Small intestine (tissue), 7 donors: ENCODE results near the gene C12orf43. TPM values are rescaled to one million over a fixed set of nuclear protein-coding genes. Genes with fewer than 3 reads are reported as not detected.

Experiments used
- DNase-seq, 2 donors: peaks; one replicate each; pipeline versions ENCODE4 v3.0.0 to v3.0.0-alpha.2; 2013
- FAIRE-seq: peaks from 2 replicates; lab custom pipeline; 2012; peaks lifted over from hg19 to GRCh38; lab: Jason Lieb, UNC
- H3K27ac ChIP-seq, 3 donors: one replicate each; pipeline ENCODE4 v1.5.1; 2013; ENCODE audit warnings: low read length in 2 of 3, mild to moderate bottlenecking in 2 of 3, control low read depth in 1 of 3, inconsistent platforms in 1 of 3, low read depth in 1 of 3, moderate library complexity in 1 of 3
- H3K27me3 ChIP-seq, 3 donors: one replicate each; pipeline ENCODE4 v1.6.1; 2013; ENCODE audit warnings: low read length in 3 of 3, inconsistent platforms in 1 of 3; ENCODE audit not compliant: control insufficient read depth in 3 of 3, insufficient read depth in 3 of 3
- H3K36me3 ChIP-seq, 3 donors: one replicate each; pipeline ENCODE4 v1.6.1; 2013; ENCODE audit warnings: low read length in 3 of 3, inconsistent platforms in 1 of 3, low read depth in 1 of 3, mild to moderate bottlenecking in 1 of 3, moderate library complexity in 1 of 3; ENCODE audit not compliant: control insufficient read depth in 3 of 3, insufficient read depth in 2 of 3
- H3K4me1 ChIP-seq, 3 donors: one replicate each; pipeline ENCODE4 v1.6.1; 2013; ENCODE audit warnings: low read length in 2 of 3, inconsistent platforms in 1 of 3, low read depth in 1 of 3, mild to moderate bottlenecking in 1 of 3, moderate library complexity in 1 of 3; ENCODE audit not compliant: control insufficient read depth in 3 of 3, insufficient read depth in 2 of 3
- H3K4me3 ChIP-seq, 3 donors: one replicate each; pipeline ENCODE4 v1.5.1; 2013; ENCODE audit warnings: low read length in 3 of 3, control low read depth in 1 of 3, inconsistent platforms in 1 of 3, low read depth in 1 of 3, mild to moderate bottlenecking in 1 of 3, moderate library complexity in 1 of 3
- H3K9me3 ChIP-seq, 2 donors: one replicate each; pipeline ENCODE4 v1.6.1; 2013; ENCODE audit warnings: low read depth in 1 of 2, low read length in 1 of 2; ENCODE audit not compliant: control insufficient read depth in 2 of 2, insufficient read depth in 1 of 2
- WGBS, 3 donors: extraction: QIAGEN DNeasy Blood & Tissue Kit; methylation state at CpG; one replicate each; pipeline ENCODE4 v1.1.7; 2013; 5-methylcytosine and 5-hydroxymethylcytosine counted together
- polyA plus RNA-seq, 4 donors: library from polyadenylated mRNA; stranded (reverse) in 3 of 4; unstranded in 1 of 4; fragments of 200-250 nt in 3 of 4; fragments of 120-200 nt in 1 of 4; gene quantifications; one replicate each; pipeline versions ENCODE4 v1.2.1 to v1.2.3, GENCODE V29; 2013
- donor health status: healthy with polysubstance abuse.
- donor health status: control.
- donor health status: control.
- donor health status: Bipolar disorder and iron deficiency.
- donor health status: healthy.

C12orf43 gene
- polyA plus RNA-seq, 4 donors = 4.5 to 11.4 (median 7.2) TPM

- Histone ChIP-seq H3K27me3 (no peaks in the 10 kb centered on the region), H3K4me1 (peaks cover 0 to 65% (median 3%) of the 10 kb centered on the region in 3 donors), H3K27ac (peak overlapping the region; percentile 61 to 92 (median 91)), H3K4me3 (no peak overlapping the region), H3K36me3 (no peaks in the 10 kb centered on the region), H3K9me3 (peaks cover 0 to 15% of the 10 kb centered on the region in 2 donors)
- WGBS, 3 donors = 23 to 53% (median 31%) methylated on average over 7 of the region's 7 CpGs
- DNase-seq (peak; percentile 43 to 54), FAIRE-seq (no peak)
These were observed 55.6 kb downstream of the C12orf43 start for GRCh38 chr12:120960657-120961056.

- H3K4me1 ChIP-seq = peaks cover 0 to 65% (median 3%) of the 10 kb centered on the region in 3 donors
- FAIRE-seq (no peak), DNase-seq (peak; percentile 52 to 63)
- peaks cover 0 to 12% of the 10 kb centered on the region in 2 donors for H3K9me3 ChIP-seq
- 20 to 57% (median 40%) methylated on average over 13 of the region's 13 CpGs for WGBS, 3 donors
- H3K27me3 ChIP-seq = no peaks in the 10 kb centered on the region
- peak overlapping the region; percentile 79 to 92 (median 89) for H3K27ac ChIP-seq
- no peak overlapping the region for H3K4me3 ChIP-seq
- H3K36me3 ChIP-seq = peaks cover 0 to 2% (median 0%) of the 10 kb centered on the region in 3 donors
These were observed 57.0 kb downstream of the C12orf43 start for GRCh38 chr12:120959111-120959878.

GRCh38 chr12:120956579-120957300, 59.5 kb downstream of the C12orf43 start:
- H3K27ac ChIP-seq = peak overlapping the region; percentile 26 to 72 (median 56)
- peaks cover 0 to 50% (median 0%) of the 10 kb centered on the region in 3 donors for H3K4me1 ChIP-seq
- FAIRE-seq = no peak
- peaks cover 0 to 7% of the 10 kb centered on the region in 2 donors for H3K9me3 ChIP-seq
- no peaks in the 10 kb centered on the region for H3K27me3 ChIP-seq
- H3K36me3 ChIP-seq = peaks cover 0 to 2% (median 0%) of the 10 kb centered on the region in 3 donors
- DNase-seq = peak; percentile 80 to 88
- H3K4me3 ChIP-seq = no peak overlapping the region
- 29 to 62% (median 33%) methylated on average over 5 of the region's 5 CpGs for WGBS, 3 donors

- FAIRE-seq (no peak), DNase-seq (no peak)
- Histone ChIP-seq H3K9me3 (peaks cover 0 to 7% of the 10 kb centered on the region in 2 donors), H3K4me3 (no peak overlapping the region), H3K27me3 (no peaks in the 10 kb centered on the region), H3K36me3 (peaks cover 0 to 2% (median 0%) of the 10 kb centered on the region in 3 donors), H3K27ac (no peak overlapping the region), H3K4me1 (peaks cover 0 to 36% (median 0%) of the 10 kb centered on the region in 3 donors)
- WGBS, 3 donors = 73 to 78% (median 75%) methylated on average over 4 of the region's 4 CpGs
These were observed 61.1 kb downstream of the C12orf43 start for GRCh38 chr12:120955232-120955631.

GRCh38 chr12:120950807-120951206, 65.5 kb downstream of the C12orf43 start:
- Histone ChIP-seq H3K9me3 (peaks cover 0 to 14% of the 10 kb centered on the region in 2 donors), H3K4me3 (no peak overlapping the region), H3K4me1 (no peaks in the 10 kb centered on the region), H3K27ac (no peak overlapping the region), H3K27me3 (no peaks in the 10 kb centered on the region), H3K36me3 (peaks cover 0 to 8% (median 0%) of the 10 kb centered on the region in 3 donors)
- DNase-seq (no peak), FAIRE-seq (no peak)
- 90 to 98% (median 95%) methylated on average over 5 of the region's 5 CpGs for WGBS, 3 donors

Other genes starting within 250 kb of the C12orf43 start
- gene SPPL3, start 112.1 kb downstream of the C12orf43 start, polyA plus RNA-seq = 10 to 100 TPM in 2 of 4 donors, 1 to 10 TPM in 2; 8.4 to 57.8 (median 13.7) TPM
- gene HNF1A, start 37.9 kb downstream of the C12orf43 start, polyA plus RNA-seq = 10 to 100 TPM; 23.0 to 71.3 (median 37.2) TPM
- 1 to 10 TPM in 3 of 4 donors, under 1 TPM in 1; 0.56 to 3.0 (median 2.0) TPM for gene OASL, start 22.8 kb upstream of the C12orf43 start, polyA plus RNA-seq
- gene P2RX7, start 116.4 kb upstream of the C12orf43 start, polyA plus RNA-seq = under 1 TPM in 3 of 4 donors, not detected in 1; 0.27 to 0.66 (median 0.62) TPM
- 100 to 1,000 TPM in 1 of 4 donors, 10 to 100 TPM in 3; 17.5 to 129 (median 43.5) TPM for gene P2RX4, start 193.6 kb upstream of the C12orf43 start, polyA plus RNA-seq